Lung (tissue), 12 donors: ENCODE measurements around the gene ALDH5A1. TPM values are rescaled to one million over a fixed set of nuclear protein-coding genes. Genes with fewer than 3 reads are reported as not detected.
"Not testable (repeated sequence)": the region's sequence is repeated elsewhere in the genome, so short reads cannot be mapped to it uniquely, and the experiment has no call there.

Experiments used
- ATAC-seq: fragments of 200-7000 bp; cut with Tn5 transposase; one replicate; pipeline ENCODE4 v1.9.1; 2020; ENCODE audit warnings: moderate number of reproducible peaks; ENCODE audit not compliant: insufficient read depth, low FRiP score
- DNase-seq, 3 donors: peaks; one replicate each; pipeline ENCODE4 v3.0.0-alpha.2; 2013 to 2017
- H3K27ac ChIP-seq, 2 donors: one replicate each; pipeline ENCODE4 v1.5.1; 2013; ENCODE audit warnings: mild to moderate bottlenecking in 2 of 2, moderate library complexity in 2 of 2, control low read depth in 1 of 2, inconsistent platforms in 1 of 2, low read depth in 1 of 2, low read length in 1 of 2
- H3K27me3 ChIP-seq, 3 donors: one replicate each; pipeline ENCODE4 v1.5.1; 2013; ENCODE audit warnings: low read length in 2 of 3; ENCODE audit not compliant: control insufficient read depth in 3 of 3, insufficient read depth in 3 of 3
- H3K36me3 ChIP-seq, 4 donors: one replicate each; pipeline ENCODE4 v1.5.1; 2013; ENCODE audit warnings: low read length in 4 of 4, mild to moderate bottlenecking in 1 of 4, moderate library complexity in 1 of 4; ENCODE audit not compliant: control insufficient read depth in 4 of 4, insufficient read depth in 4 of 4
- H3K4me1 ChIP-seq, 5 donors: one replicate each; pipeline ENCODE4 v1.5.1; 2013; ENCODE audit warnings: low read length in 5 of 5, mild to moderate bottlenecking in 2 of 5, moderate library complexity in 1 of 5; ENCODE audit not compliant: control insufficient read depth in 5 of 5, insufficient read depth in 5 of 5
- H3K4me3 ChIP-seq: one replicate; pipeline ENCODE4 v1.5.1; 2013; ENCODE audit warnings: mild to moderate bottlenecking, control low read depth, moderate library complexity
- H3K9ac ChIP-seq, 2 donors: one replicate each; pipeline ENCODE4 v1.5.1; 2013; ENCODE audit warnings: low read length in 2 of 2, control low read depth in 1 of 2; ENCODE audit not compliant: insufficient read depth in 1 of 2
- H3K9me3 ChIP-seq, 4 donors: one replicate each; pipeline ENCODE4 v1.5.1; 2013; ENCODE audit warnings: low read length in 3 of 4, mild to moderate bottlenecking in 1 of 4, moderate library complexity in 1 of 4; ENCODE audit not compliant: control insufficient read depth in 4 of 4, insufficient read depth in 3 of 4
- WGBS, 2 donors: extraction: QIAGEN DNeasy Blood & Tissue Kit; methylation state at CpG; one replicate each; pipeline ENCODE4 v1.1.7; 2013; 5-methylcytosine and 5-hydroxymethylcytosine counted together
- polyA plus RNA-seq, 2 donors: library from polyadenylated mRNA; stranded (reverse); fragments of 200-250 nt; gene quantifications; one replicate each; pipeline ENCODE4 v1.2.1, GENCODE V29; 2013
- total RNA-seq, 2 donors: library from RNA; depleted of rRNA in 1 of 2; stranded (reverse); fragments of >200 nt in 1 of 2; gene quantifications; one replicate each; pipeline ENCODE4 v1.2.1, GENCODE V29; 2014 to 2021
- TF ChIP-seq, protein P1 (sequence below): IDR thresholded peaks from 2 replicates; pipeline ENCODE4 v1.5.1; 2012; ENCODE audit warnings: mild to moderate bottlenecking; ENCODE audit errors: control extremely low read depth, extremely low read depth
- donor health status: control.
- donor health status: control.
- donor health status: Bipolar disorder and iron deficiency.
- donor health status: healthy.
- donor health status: DM: yes; HTN: yes; CAD: no.

ALDH5A1 gene
- total and polyA plus RNA-seq, 4 donors = 3.1 to 12.8 (median 9.5) TPM

DNA sequence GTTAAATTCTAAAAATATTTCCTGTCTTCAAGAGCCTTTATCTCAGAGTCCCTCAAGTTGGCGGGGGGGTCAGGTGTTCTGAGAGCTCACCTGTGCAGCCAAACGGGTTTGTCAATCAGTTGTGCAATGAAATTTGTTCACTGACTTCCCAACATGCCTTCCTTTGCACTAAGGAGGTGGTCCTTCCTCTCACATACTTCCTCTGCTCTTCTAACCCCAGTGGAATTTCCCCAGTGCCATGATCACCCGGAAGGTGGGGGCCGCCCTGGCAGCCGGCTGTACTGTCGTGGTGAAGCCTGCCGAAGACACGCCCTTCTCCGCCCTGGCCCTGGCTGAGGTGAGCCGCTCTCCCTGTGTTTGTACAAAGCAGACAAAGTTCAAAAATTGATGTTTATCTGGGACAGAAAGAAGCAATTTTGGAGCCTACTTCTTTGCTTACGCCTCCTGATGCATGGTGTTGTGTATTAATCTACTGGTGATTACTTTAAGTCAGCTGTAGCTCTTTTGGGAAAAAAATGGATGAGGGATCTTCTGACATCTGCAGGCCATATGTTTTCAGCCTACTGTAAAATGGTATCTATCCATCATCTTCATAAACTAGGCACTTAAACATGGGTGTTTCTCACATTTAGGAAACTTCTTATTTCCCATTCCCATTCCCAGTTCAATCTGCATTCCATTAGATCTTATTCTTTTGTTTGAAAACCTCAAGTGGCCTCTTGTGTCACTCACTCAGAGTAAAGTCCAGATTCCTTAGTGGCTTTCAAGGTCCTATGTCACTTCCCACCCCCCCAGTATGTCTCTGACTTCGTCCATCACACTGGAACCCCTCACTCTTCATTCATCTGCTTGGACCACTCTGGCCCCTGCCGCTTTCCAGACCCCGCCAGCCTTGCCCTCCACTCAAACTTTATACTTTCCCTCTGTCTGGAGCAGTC, 10.1 kb downstream of the ALDH5A1 start:
- no peak overlapping the region for H3K9ac ChIP-seq
- H3K27me3 ChIP-seq = no peaks in the 10 kb centered on the region
- H3K27ac ChIP-seq = peak overlapping the region in 1 of 2 donors; percentile 9
- H3K36me3 ChIP-seq = peaks cover 0 to 15% (median 7%) of the 10 kb centered on the region in 4 donors
- WGBS, 2 donors = 73 to 84% methylated on average over 14 of the region's 14 CpGs
- TF ChIP-seq, protein P1, sequence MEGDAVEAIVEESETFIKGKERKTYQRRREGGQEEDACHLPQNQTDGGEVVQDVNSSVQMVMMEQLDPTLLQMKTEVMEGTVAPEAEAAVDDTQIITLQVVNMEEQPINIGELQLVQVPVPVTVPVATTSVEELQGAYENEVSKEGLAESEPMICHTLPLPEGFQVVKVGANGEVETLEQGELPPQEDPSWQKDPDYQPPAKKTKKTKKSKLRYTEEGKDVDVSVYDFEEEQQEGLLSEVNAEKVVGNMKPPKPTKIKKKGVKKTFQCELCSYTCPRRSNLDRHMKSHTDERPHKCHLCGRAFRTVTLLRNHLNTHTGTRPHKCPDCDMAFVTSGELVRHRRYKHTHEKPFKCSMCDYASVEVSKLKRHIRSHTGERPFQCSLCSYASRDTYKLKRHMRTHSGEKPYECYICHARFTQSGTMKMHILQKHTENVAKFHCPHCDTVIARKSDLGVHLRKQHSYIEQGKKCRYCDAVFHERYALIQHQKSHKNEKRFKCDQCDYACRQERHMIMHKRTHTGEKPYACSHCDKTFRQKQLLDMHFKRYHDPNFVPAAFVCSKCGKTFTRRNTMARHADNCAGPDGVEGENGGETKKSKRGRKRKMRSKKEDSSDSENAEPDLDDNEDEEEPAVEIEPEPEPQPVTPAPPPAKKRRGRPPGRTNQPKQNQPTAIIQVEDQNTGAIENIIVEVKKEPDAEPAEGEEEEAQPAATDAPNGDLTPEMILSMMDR = no peak
- no peaks in the 10 kb centered on the region for H3K9me3 ChIP-seq
- DNase-seq = peak; percentile 46 to 77 (median 62)
- no peaks in the 10 kb centered on the region for H3K4me1 ChIP-seq
- ATAC-seq = peak; percentile 89
- H3K4me3 ChIP-seq = no peak overlapping the region

DNA sequence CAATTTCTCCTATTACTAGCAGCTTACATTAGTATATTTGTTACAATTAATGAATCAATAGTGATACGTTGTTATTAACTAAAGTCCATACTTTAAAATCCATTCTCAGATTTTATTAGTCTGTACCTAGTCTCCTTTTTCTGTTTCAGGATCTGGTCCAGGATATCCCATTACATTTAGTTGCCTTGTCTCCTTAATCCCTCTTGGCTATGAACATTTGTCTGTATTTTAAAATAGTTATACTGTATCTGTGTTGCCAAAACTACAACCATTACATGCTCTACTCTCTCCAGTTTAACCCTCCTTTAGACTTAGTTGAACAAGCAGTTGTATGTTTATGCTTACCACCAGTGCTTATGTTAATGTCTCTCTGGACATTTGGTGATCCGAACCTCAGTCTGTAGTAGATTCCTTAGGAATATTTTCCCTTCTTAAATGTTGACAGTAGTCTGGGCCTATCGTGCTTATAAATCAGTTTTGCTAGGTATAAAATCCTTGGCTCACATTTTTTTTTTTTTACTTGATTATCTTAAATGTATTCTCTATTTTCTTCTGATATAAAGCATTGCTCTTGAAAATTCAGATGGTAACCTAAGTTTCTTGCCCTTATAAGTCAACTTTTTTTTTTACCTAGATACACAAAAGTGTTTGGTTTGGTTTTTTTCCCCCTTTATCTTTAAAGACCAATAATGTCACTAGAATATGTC, 12.2 kb downstream of the ALDH5A1 start:
- no peak overlapping the region for H3K9ac ChIP-seq
- H3K9me3 ChIP-seq = no peaks in the 10 kb centered on the region
- no peak overlapping the region for H3K4me3 ChIP-seq
- H3K27ac ChIP-seq = no peak overlapping the region
- WGBS, 2 donors = 93 to 97% methylated on average over 3 of the region's 3 CpGs
- H3K4me1 ChIP-seq = no peaks in the 10 kb centered on the region
- no peaks in the 10 kb centered on the region for H3K27me3 ChIP-seq
- TF ChIP-seq, protein P1 = no peak
- no peak for DNase-seq
- peaks cover 0 to 15% (median 7%) of the 10 kb centered on the region in 4 donors for H3K36me3 ChIP-seq
- ATAC-seq = no peak

DNA sequence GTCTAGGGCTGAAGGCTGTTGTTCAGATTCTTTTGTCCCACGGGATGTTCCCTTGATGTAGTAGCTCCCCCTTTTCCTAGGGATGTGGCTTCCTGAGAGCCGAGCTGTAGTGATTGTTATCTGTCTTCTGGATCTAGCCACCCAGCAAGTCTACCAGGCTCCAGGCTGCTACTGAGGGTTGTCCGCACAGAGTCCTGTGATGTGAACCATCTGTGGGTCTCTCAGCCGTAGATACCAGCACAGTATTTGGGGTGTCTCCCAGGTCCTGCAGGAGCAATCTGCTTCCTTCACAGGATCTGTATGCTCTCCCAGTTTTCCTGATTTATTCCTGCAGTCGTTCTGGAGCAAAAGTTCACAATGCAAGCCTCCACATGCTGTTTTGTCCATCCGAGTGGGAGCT, 17.2 kb downstream of the ALDH5A1 start:
- not testable (repeated sequence) for H3K4me1 ChIP-seq, DNase-seq, H3K27me3 ChIP-seq, H3K36me3 ChIP-seq, H3K9me3 ChIP-seq, H3K9ac ChIP-seq, ATAC-seq, H3K4me3 ChIP-seq, H3K27ac ChIP-seq
- WGBS, 2 donors = 72 to 74% methylated on average over 6 of the region's 6 CpGs

DNA sequence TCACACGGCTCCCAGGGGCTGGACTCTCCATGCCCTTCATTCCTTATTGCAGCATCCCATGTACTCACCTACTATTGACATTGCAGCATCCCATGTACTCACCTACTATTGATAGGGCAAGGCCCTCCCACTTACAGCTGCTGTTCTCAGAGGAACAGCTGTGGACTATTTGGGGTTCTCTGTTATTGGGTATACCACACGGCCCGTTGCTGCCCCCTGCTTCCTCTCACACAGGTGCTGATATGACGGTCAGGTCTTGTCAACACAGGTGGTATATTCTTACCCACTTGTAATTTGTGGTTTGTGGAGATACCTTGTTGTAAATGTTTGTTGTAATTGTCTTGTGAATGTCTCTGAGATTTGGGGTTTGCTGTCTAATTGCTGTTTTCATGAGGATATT, 18.8 kb downstream of the ALDH5A1 start:
- no peak overlapping the region for H3K4me3 ChIP-seq
- H3K27ac ChIP-seq = no peak overlapping the region
- H3K9me3 ChIP-seq = no peaks in the 10 kb centered on the region
- WGBS, 2 donors = 88 to 94% methylated on average over 4 of the region's 4 CpGs
- no peak overlapping the region for H3K9ac ChIP-seq
- H3K27me3 ChIP-seq = no peaks in the 10 kb centered on the region
- ATAC-seq = no peak
- H3K4me1 ChIP-seq = no peaks in the 10 kb centered on the region
- TF ChIP-seq, protein P1 = no peak
- DNase-seq = no peak
- H3K36me3 ChIP-seq = peaks cover 0 to 5% (median 1%) of the 10 kb centered on the region in 4 donors
